ENCODE data around the gene GP5.

The GP5 gene

GRCh38 chr3:194377708-194378107, 21.4 kb downstream of the GP5 start:
- no peak overlapping the region for H3K27ac ChIP-seq (ENCODE audit: low read depth, low read length, poor library complexity, severe bottlenecking)
- TF ChIP-seq, protein P1, sequence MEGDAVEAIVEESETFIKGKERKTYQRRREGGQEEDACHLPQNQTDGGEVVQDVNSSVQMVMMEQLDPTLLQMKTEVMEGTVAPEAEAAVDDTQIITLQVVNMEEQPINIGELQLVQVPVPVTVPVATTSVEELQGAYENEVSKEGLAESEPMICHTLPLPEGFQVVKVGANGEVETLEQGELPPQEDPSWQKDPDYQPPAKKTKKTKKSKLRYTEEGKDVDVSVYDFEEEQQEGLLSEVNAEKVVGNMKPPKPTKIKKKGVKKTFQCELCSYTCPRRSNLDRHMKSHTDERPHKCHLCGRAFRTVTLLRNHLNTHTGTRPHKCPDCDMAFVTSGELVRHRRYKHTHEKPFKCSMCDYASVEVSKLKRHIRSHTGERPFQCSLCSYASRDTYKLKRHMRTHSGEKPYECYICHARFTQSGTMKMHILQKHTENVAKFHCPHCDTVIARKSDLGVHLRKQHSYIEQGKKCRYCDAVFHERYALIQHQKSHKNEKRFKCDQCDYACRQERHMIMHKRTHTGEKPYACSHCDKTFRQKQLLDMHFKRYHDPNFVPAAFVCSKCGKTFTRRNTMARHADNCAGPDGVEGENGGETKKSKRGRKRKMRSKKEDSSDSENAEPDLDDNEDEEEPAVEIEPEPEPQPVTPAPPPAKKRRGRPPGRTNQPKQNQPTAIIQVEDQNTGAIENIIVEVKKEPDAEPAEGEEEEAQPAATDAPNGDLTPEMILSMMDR (IDR thresholded peaks at IDR 0.05; ENCODE audit: low read length) = no peak
- no peak for TF ChIP-seq EZH2 (IDR thresholded peaks at IDR 0.05; ENCODE audit: borderline replicate concordance, low read length)
- no peaks in the 10 kb centered on the region for H3K9me3 ChIP-seq (ENCODE audit: low read length)
- H3F3A ChIP-seq (ENCODE audit: insufficient read depth, low read length) = no peaks in the 10 kb centered on the region
- H3K79me2 ChIP-seq (ENCODE audit: insufficient read depth, low read length) = no peaks in the 10 kb centered on the region
- peaks cover 9% of the 10 kb centered on the region for H3K27me3 ChIP-seq (ENCODE audit: insufficient read depth, low read length)
- H4K20me1 ChIP-seq (ENCODE audit: insufficient read depth, low read length) = no peaks in the 10 kb centered on the region
- no peaks in the 10 kb centered on the region for H3K9me2 ChIP-seq (ENCODE audit: low read depth, low read length)
- H3K9ac ChIP-seq (ENCODE audit: low read length) = no peak overlapping the region
- H2AFZ ChIP-seq (ENCODE audit: low read length) = no peak overlapping the region
- no peaks in the 10 kb centered on the region for H3K4me1 ChIP-seq (ENCODE audit: insufficient read depth, low read length, severe bottlenecking)
- no peak overlapping the region for H3K4me3 ChIP-seq (ENCODE audit: low read depth, low read length, poor library complexity, severe bottlenecking)
- H3K4me2 ChIP-seq (ENCODE audit: low read length) = no peak overlapping the region
- no peaks in the 10 kb centered on the region for H3K36me3 ChIP-seq (ENCODE audit: insufficient read depth, low read length)

GRCh38 chr3:194376241-194376560, 22.9 kb downstream of the GP5 start:
- no peak overlapping the region for H2AFZ ChIP-seq (ENCODE audit: low read length)
- H3K9me2 ChIP-seq (ENCODE audit: low read depth, low read length) = no peaks in the 10 kb centered on the region
- no peak overlapping the region for H3K4me2 ChIP-seq (ENCODE audit: low read length)
- H3F3A ChIP-seq (ENCODE audit: insufficient read depth, low read length) = no peaks in the 10 kb centered on the region
- H3K27ac ChIP-seq (ENCODE audit: low read depth, low read length, poor library complexity, severe bottlenecking) = no peak overlapping the region
- H3K4me1 ChIP-seq (ENCODE audit: insufficient read depth, low read length, severe bottlenecking) = no peaks in the 10 kb centered on the region
- no peaks in the 10 kb centered on the region for H3K36me3 ChIP-seq (ENCODE audit: insufficient read depth, low read length)
- no peaks in the 10 kb centered on the region for H4K20me1 ChIP-seq (ENCODE audit: insufficient read depth, low read length)
- H3K9me3 ChIP-seq (ENCODE audit: low read length) = no peaks in the 10 kb centered on the region
- TF ChIP-seq EZH2 (IDR thresholded peaks at IDR 0.05; ENCODE audit: borderline replicate concordance, low read length) = no peak
- TF ChIP-seq, protein P1 (IDR thresholded peaks at IDR 0.05; ENCODE audit: low read length) = no peak
- no peaks in the 10 kb centered on the region for H3K79me2 ChIP-seq (ENCODE audit: insufficient read depth, low read length)
- no peak overlapping the region for H3K4me3 ChIP-seq (ENCODE audit: low read depth, low read length, poor library complexity, severe bottlenecking)
- no peak overlapping the region for H3K9ac ChIP-seq (ENCODE audit: low read length)
- H3K27me3 ChIP-seq (ENCODE audit: insufficient read depth, low read length) = peaks cover 9% of the 10 kb centered on the region

- Histone ChIP-seq H3K27ac (ENCODE audit: low read depth, low read length, poor library complexity, severe bottlenecking) (no peak overlapping the region), H3K4me1 (ENCODE audit: insufficient read depth, low read length, severe bottlenecking) (no peaks in the 10 kb centered on the region), H4K20me1 (ENCODE audit: insufficient read depth, low read length) (no peaks in the 10 kb centered on the region), H3K9ac (ENCODE audit: low read length) (no peak overlapping the region), H2AFZ (ENCODE audit: low read length) (no peak overlapping the region), H3K4me3 (ENCODE audit: low read depth, low read length, poor library complexity, severe bottlenecking) (no peak overlapping the region), H3K27me3 (ENCODE audit: insufficient read depth, low read length) (peaks cover 8% of the 10 kb centered on the region), H3K9me3 (ENCODE audit: low read length) (no peaks in the 10 kb centered on the region), H3K9me2 (ENCODE audit: low read depth, low read length) (no peaks in the 10 kb centered on the region), H3K4me2 (ENCODE audit: low read length) (no peak overlapping the region), H3F3A (ENCODE audit: insufficient read depth, low read length) (no peaks in the 10 kb centered on the region), H3K36me3 (ENCODE audit: insufficient read depth, low read length) (no peaks in the 10 kb centered on the region), H3K79me2 (ENCODE audit: insufficient read depth, low read length) (no peaks in the 10 kb centered on the region)
- TF ChIP-seq, protein P1 (IDR thresholded peaks at IDR 0.05; ENCODE audit: low read length) = no peak
- no peak for TF ChIP-seq EZH2 (IDR thresholded peaks at IDR 0.05; ENCODE audit: borderline replicate concordance, low read length)
Measured at GRCh38 chr3:194375473-194376240, 23.4 kb downstream of the GP5 start.
